A549 (cell line): ENCODE results near the gene NRN1.

ENCODE experiments used
- BHLHE40 ChIP-seq: IDR thresholded peaks from 2 replicates; pipeline ENCODE4 v1.6.1; 2012; ENCODE audit warnings: low read depth, low read length, inconsistent platforms
- CTCF ChIP-seq: fragments of >200 bp; sonication (Bioruptor Twin); formaldehyde crosslinking; IDR thresholded peaks from 3 replicates; pipeline ENCODE4 v1.5.1; 2016
- EP300 ChIP-seq, 2 experiments: fragments of >200 bp; sonication (Bioruptor Twin); formaldehyde crosslinking; IDR thresholded peaks; 2 replicates in 1 of 2; 3 replicates in 1 of 2; pipeline ENCODE4 v1.6.1; 2016 to 2017
- FOXS1 ChIP-seq: fragments of 250-450 bp; sonication (Bioruptor Pico); IDR thresholded peaks from 2 replicates; pipeline ENCODE4 v1.5.0; 2020; ENCODE audit warnings: mild to moderate bottlenecking, moderate library complexity
- JUN ChIP-seq, 2 experiments: fragments of >200 bp; sonication (Bioruptor Twin); formaldehyde crosslinking; IDR thresholded peaks; 2 replicates in 1 of 2; 3 replicates in 1 of 2; pipeline ENCODE4 v1.6.1; 2016 to 2017
- POLR2A ChIP-seq: IDR thresholded peaks from 2 replicates; pipeline ENCODE4 v1.6.1; 2012; ENCODE audit warnings: mild to moderate bottlenecking, low read length
- USF2 ChIP-seq: fragments of 450-650 bp; IDR thresholded peaks from 2 replicates; pipeline ENCODE4 v1.6.1; 2014; ENCODE audit warnings: antibody characterized with exemption

- TF ChIP-seq CTCF (no peak), POLR2A (no peak), USF2 (no peak), EP300 (IDR thresholded peaks at IDR 0.05) (no peak), FOXS1 (no peak), BHLHE40 (no peak), JUN (IDR thresholded peaks at IDR 0.05) (no peak)
Measured at GRCh38 chr6:5958921-5959320, 47.8 kb downstream of the NRN1 start.
